ENCODE measurements around the gene CDC42.

DNA sequence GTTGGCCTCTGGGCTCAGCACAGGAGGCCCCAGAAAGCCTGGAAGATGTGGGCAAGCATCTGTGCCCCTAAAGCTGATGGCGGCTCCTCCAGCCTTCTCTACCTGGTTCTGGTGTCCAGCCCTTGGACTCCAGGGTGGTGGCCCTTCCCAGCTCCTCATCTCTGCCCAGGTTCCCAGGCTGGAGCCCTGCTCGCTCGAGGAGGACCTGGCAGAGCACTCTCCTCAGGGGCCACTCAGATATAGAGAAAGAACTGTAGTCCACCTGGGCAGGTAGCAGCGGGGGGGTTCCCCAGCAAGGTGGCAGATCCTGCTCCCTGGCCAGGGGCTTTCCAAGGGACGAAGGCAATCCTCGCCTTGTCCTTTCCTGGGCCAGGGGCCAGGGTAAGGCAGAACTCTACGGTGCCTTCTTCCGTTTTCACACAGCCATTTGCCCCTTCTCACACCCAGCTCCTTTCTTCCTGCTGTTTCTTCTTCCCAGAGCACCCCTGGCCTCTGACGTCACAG lies 71.4 kb downstream of the CDC42 start:
- TF ChIP-seq POLR2A (IDR thresholded peaks at IDR 0.05; ENCODE audit: low read depth, low read length) (no peak), POLR2AphosphoS5 (IDR thresholded peaks at IDR 0.05; ENCODE audit: low read depth, low read length) (no peak), POU2F2 (IDR thresholded peaks at IDR 0.05; ENCODE audit: low read depth, low read length) (no peak), TAF1 (IDR thresholded peaks at IDR 0.05; ENCODE audit: low read depth, low read length) (no peak), SPI1 (IDR thresholded peaks at IDR 0.05; ENCODE audit: low read depth, low read length) (no peak)
